NT2/D1 (cell line): ENCODE data around the gene CDC42.

ENCODE experiments used
- SUZ12 ChIP-seq: IDR thresholded peaks from 2 replicates; pipeline ENCODE4 v1.6.1; 2011; ENCODE audit not compliant: insufficient read length, insufficient read depth; ENCODE audit errors: extremely low read depth
- YY1 ChIP-seq: IDR thresholded peaks from 2 replicates; pipeline ENCODE4 v1.6.1; 2011; ENCODE audit not compliant: insufficient read length, insufficient read depth
- ZNF274 ChIP-seq: IDR thresholded peaks from 2 replicates; pipeline ENCODE4 v1.6.1; 2011; ENCODE audit warnings: mild to moderate bottlenecking, low read depth, low read length

DNA sequence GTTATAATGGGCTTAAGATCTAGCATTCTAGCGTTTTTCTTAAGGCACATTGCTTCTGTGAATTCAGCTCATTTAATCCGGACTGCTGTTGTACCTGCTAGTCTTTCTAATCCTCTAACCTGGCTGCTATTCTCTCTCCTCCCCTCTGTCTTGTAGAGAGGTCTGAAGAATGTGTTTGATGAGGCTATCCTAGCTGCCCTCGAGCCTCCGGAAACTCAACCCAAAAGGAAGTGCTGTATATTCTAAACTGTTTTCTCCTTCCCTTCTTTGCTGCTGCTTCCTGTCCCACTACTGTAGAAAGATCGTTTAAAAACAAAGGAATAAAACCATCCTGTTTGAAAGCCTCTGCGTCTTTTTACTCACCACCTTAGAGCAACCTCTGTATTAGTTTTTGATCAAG, 37.3 kb downstream of the CDC42 start:
- TF ChIP-seq ZNF274 (no peak), YY1 (no peak), SUZ12 (no peak)
